Eye (tissue), 1 donor: ENCODE results near the gene ZNF358.
A peak's percentile ranks its signal among the peaks of the same experiment; 100 is the strongest.

Experiments
- DNase-seq: peaks from one replicate; pipeline ENCODE4 v3.0.0-alpha.2; 2015

The ZNF358 gene

GRCh38 chr19:7540761-7541474 is 25.0 kb downstream of the ZNF358 start:
- peak; percentile 18 for DNase-seq

- DNase-seq, result no peak
These were observed 25.5 kb downstream of the ZNF358 start for GRCh38 chr19:7541475-7541824.

- no peak for DNase-seq
These were observed 26.0 kb downstream of the ZNF358 start for GRCh38 chr19:7541828-7542443.

GRCh38 chr19:7542556-7543348 is 26.8 kb downstream of the ZNF358 start:
- DNase-seq, result no peak

GRCh38 chr19:7544626-7545025 is 28.7 kb downstream of the ZNF358 start:
- no peak for DNase-seq

- DNase-seq, result no peak
These were observed 29.4 kb downstream of the ZNF358 start for GRCh38 chr19:7545300-7545699.

- no peak for DNase-seq
These were observed 30.0 kb downstream of the ZNF358 start for GRCh38 chr19:7545904-7546303.

- DNase-seq, result no peak
These were observed 31.3 kb downstream of the ZNF358 start for GRCh38 chr19:7547159-7547558.

- no peak for DNase-seq
These were observed 33.7 kb downstream of the ZNF358 start for GRCh38 chr19:7549429-7550148.

- no peak for DNase-seq
These were observed 34.4 kb downstream of the ZNF358 start for GRCh38 chr19:7550169-7550770.

- peak; percentile 98 for DNase-seq
These were observed 35.3 kb downstream of the ZNF358 start for GRCh38 chr19:7550987-7551761.

GRCh38 chr19:7552781-7553180 is 36.9 kb downstream of the ZNF358 start:
- DNase-seq, result no peak

GRCh38 chr19:7554565-7554964 is 38.7 kb downstream of the ZNF358 start:
- DNase-seq, result no peak

GRCh38 chr19:7554990-7555864 is 39.3 kb downstream of the ZNF358 start:
- no peak for DNase-seq

GRCh38 chr19:7556696-7557315 is 40.9 kb downstream of the ZNF358 start:
- DNase-seq, result no peak

GRCh38 chr19:7558667-7559066 is 42.8 kb downstream of the ZNF358 start:
- DNase-seq, result no peak

- DNase-seq, result no peak
These were observed 43.2 kb downstream of the ZNF358 start for GRCh38 chr19:7559102-7559501.

- DNase-seq, result no peak
These were observed 44.4 kb downstream of the ZNF358 start for GRCh38 chr19:7560255-7560654.

- DNase-seq, result no peak
These were observed 45.4 kb downstream of the ZNF358 start for GRCh38 chr19:7561325-7561724.

GRCh38 chr19:7562646-7563393 is 46.9 kb downstream of the ZNF358 start:
- DNase-seq, result peak; percentile 26
